Breast epithelium (tissue), 3 donors: ENCODE measurements around the gene BMP7.

Experiments used
- POLR2A ChIP-seq: fragments of 450-650 bp; IDR thresholded peaks from one replicate; pipeline ENCODE4 v1.6.1; 2016; ENCODE audit warnings: antibody characterized with exemption, mild to moderate bottlenecking, moderate library complexity
- POLR2AphosphoS5 ChIP-seq, 3 donors: sonication (generic); formaldehyde crosslinking; IDR thresholded peaks; one replicate each; pipeline ENCODE4 v1.6.1; 2017; ENCODE audit warnings: antibody characterized with exemption in 3 of 3

GRCh38 chr20:57277398-57278105 lies 11.1 kb upstream of the BMP7 start:
- TF ChIP-seq POLR2A: no peak
- no peak for TF ChIP-seq POLR2AphosphoS5 (IDR thresholded peaks at IDR 0.05)
